HepG2 (cell line): ENCODE data around the gene ZNF428. TPM values are rescaled to one million over a fixed set of nuclear protein-coding genes. Genes with fewer than 3 reads are reported as not detected.

Source experiments
- ATF7 ChIP-seq, 2 experiments: fragments of 450-650 bp in 1 of 2; sonication (generic) in 1 of 2; formaldehyde crosslinking in 1 of 2; IDR thresholded peaks; 2 replicates each; pipeline versions ENCODE4 v1.4.0 to v1.6.1; 2016 to 2020; ENCODE audit warnings: antibody characterized with exemption in 1 of 2, mild to moderate bottlenecking in 1 of 2, missing genetic modification reagents in 1 of 2
- ATM ChIP-seq: fragments of 450-650 bp; IDR thresholded peaks from 2 replicates; pipeline ENCODE4 v1.7.1; 2017; ENCODE audit warnings: mild to moderate bottlenecking, borderline replicate concordance
- CCDC6 ChIP-seq: sonication (generic); formaldehyde crosslinking; IDR thresholded peaks from 2 replicates; pipeline ENCODE4 v1.8.1; 2022; ENCODE audit warnings: mild to moderate bottlenecking, missing genetic modification reagents, moderate library complexity
- HCFC1 ChIP-seq: fragments of 150-350 bp; IDR thresholded peaks from 2 replicates; pipeline ENCODE4 v1.6.1; 2014; ENCODE audit warnings: low read depth, low read length
- ISL2 ChIP-seq: sonication (generic); formaldehyde crosslinking; IDR thresholded peaks from 2 replicates; pipeline ENCODE4 v1.5.0; 2020; ENCODE audit warnings: missing genetic modification reagents
- KDM2A ChIP-seq: sonication (generic); formaldehyde crosslinking; IDR thresholded peaks from 2 replicates; pipeline ENCODE4 v1.4.0; 2020; ENCODE audit warnings: low read depth, missing genetic modification reagents, borderline replicate concordance
- KMT2A ChIP-seq: sonication (generic); formaldehyde crosslinking; IDR thresholded peaks from 2 replicates; pipeline ENCODE4 v1.4.0; 2020; ENCODE audit warnings: missing genetic modification reagents
- NBN ChIP-seq: fragments of 450-650 bp; conservative IDR thresholded peaks from 2 replicates; pipeline ENCODE4 v1.6.1; 2017
- NR2C2 ChIP-seq: sonication (generic); formaldehyde crosslinking; IDR thresholded peaks from 2 replicates; pipeline ENCODE4 v1.4.0; 2020; ENCODE audit warnings: missing genetic modification reagents, mild to moderate bottlenecking, moderate library complexity, borderline replicate concordance
- PHF20 ChIP-seq: sonication (generic); formaldehyde crosslinking; IDR thresholded peaks from 2 replicates; pipeline ENCODE4 v1.5.0; 2020; ENCODE audit warnings: mild to moderate bottlenecking, missing genetic modification reagents
- SIN3A ChIP-seq: IDR thresholded peaks from 2 replicates; pipeline ENCODE4 v1.6.1; 2011; ENCODE audit warnings: low read depth, mild to moderate bottlenecking, control low read depth, low read length, borderline replicate concordance
- TRAFD1 ChIP-seq: sonication (generic); formaldehyde crosslinking; IDR thresholded peaks from 2 replicates; pipeline ENCODE4 v1.5.1; 2020; ENCODE audit warnings: missing genetic modification reagents, mild to moderate bottlenecking, borderline replicate concordance
- ZFP1 ChIP-seq: IDR thresholded peaks from 2 replicates; pipeline ENCODE4 v1.6.1; 2016
- ZKSCAN1 ChIP-seq: fragments of 150-350 bp; IDR thresholded peaks from 2 replicates; pipeline ENCODE4 v1.6.1; 2014; ENCODE audit warnings: low read length
- ZNF567 ChIP-seq: sonication (generic); formaldehyde crosslinking; IDR thresholded peaks from 2 replicates; pipeline ENCODE4 v1.8.1; 2023; ENCODE audit warnings: mild to moderate bottlenecking, missing genetic modification reagents, borderline replicate concordance
- ZNF629 ChIP-seq: sonication (generic); formaldehyde crosslinking; conservative IDR thresholded peaks from 2 replicates; pipeline ENCODE4 v1.5.0; 2020; ENCODE audit warnings: missing genetic modification reagents
- ZNF878 ChIP-seq: sonication (generic); formaldehyde crosslinking; IDR thresholded peaks from 2 replicates; pipeline ENCODE4 v1.8.1; 2023; ENCODE audit warnings: mild to moderate bottlenecking, missing genetic modification reagents, moderate library complexity
- polyA plus RNA-seq, 8 experiments: library from polyadenylated mRNA; depleted of rRNA in 3 of 8; stranded (reverse) in 7 of 8; unstranded in 1 of 8; fragments of >200 nt; fragmentation: Illumina TruSeq in 4 of 8; extraction: Trizol in 4 of 8; gene quantifications; 2 replicates each; pipeline versions ENCODE4 v1.2.1 to v1.2.3, GENCODE V29; 2011 to 2016; ENCODE audit warnings: low read depth in 4 of 8, missing spikeins in 1 of 8, mixed read lengths in 1 of 8; ENCODE audit not compliant: insufficient read depth in 1 of 8
- total RNA-seq, 5 experiments: library from RNA; depleted of rRNA; stranded (reverse); fragments of >200 nt; fragmentation: Illumina TruSeq; extraction: Trizol; gene quantifications; 2 replicates each; pipeline ENCODE4 v1.2.3, GENCODE V29; 2016; ENCODE audit warnings: low read depth in 1 of 5
- TF ChIP-seq, protein P1 (sequence below): sonication (generic); formaldehyde crosslinking; IDR thresholded peaks from 2 replicates; pipeline ENCODE4 v1.5.1; 2020; ENCODE audit warnings: mild to moderate bottlenecking, missing genetic modification reagents, borderline replicate concordance
- TF ChIP-seq, protein P2 (sequence below): fragments of 450-650 bp; IDR thresholded peaks from 2 replicates; pipeline ENCODE4 v1.6.1; 2017
- TF ChIP-seq, protein P3 (sequence below): sonication (generic); formaldehyde crosslinking; IDR thresholded peaks from 2 replicates; pipeline ENCODE4 v1.4.0; 2020; ENCODE audit warnings: mild to moderate bottlenecking, missing genetic modification reagents

Gene ZNF428
- total and polyA plus RNA-seq, 2 of the 13 experiments (the other 11 are each of a cell fraction or from before 2014, with no cell fraction given) = 10.4 to 26.9 TPM

DNA sequence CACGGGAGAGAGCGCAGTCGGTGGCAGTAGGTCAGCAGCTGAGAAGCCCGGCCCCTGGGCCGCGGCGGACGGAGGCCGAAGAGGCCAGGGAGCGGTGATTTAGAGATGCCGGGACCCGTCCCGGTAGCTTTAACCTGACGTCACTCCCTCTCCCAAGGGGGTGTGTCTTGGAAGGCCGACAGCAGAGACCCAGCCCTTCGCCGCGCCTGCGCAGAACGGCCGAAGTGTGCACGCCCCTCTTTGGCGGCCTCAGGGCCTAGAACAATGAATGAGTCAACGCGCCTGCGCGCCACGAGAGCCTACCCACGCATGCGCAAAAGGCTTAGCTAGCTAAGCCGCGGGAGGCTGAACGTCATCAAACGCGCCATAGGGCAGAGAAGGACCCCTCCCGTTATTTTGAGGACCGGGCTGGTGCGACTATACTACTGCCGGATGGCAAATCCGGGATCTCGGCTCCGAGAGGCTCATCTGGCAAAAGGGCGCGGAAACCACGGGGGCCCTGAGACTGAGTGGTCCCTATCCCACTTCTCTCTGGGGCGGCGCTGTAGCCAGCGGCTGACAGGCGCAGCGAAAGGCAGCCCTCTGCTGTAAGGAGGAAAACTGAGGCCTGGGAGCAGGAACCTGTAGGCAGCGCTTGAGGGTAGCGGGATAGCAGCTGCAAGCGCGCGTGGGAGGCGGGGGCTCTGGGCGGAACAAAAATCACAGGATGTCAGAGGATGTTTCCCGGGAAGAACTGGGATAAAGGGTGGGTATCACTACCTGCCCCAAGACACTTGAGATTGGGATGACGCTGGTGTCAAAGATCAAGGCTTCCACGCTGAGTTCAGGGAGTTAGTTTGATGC, 23.2 kb downstream of the ZNF428 start, which contains the start of the genes IRGQ and ZNF576 (continued):
- TF ChIP-seq, protein P1, sequence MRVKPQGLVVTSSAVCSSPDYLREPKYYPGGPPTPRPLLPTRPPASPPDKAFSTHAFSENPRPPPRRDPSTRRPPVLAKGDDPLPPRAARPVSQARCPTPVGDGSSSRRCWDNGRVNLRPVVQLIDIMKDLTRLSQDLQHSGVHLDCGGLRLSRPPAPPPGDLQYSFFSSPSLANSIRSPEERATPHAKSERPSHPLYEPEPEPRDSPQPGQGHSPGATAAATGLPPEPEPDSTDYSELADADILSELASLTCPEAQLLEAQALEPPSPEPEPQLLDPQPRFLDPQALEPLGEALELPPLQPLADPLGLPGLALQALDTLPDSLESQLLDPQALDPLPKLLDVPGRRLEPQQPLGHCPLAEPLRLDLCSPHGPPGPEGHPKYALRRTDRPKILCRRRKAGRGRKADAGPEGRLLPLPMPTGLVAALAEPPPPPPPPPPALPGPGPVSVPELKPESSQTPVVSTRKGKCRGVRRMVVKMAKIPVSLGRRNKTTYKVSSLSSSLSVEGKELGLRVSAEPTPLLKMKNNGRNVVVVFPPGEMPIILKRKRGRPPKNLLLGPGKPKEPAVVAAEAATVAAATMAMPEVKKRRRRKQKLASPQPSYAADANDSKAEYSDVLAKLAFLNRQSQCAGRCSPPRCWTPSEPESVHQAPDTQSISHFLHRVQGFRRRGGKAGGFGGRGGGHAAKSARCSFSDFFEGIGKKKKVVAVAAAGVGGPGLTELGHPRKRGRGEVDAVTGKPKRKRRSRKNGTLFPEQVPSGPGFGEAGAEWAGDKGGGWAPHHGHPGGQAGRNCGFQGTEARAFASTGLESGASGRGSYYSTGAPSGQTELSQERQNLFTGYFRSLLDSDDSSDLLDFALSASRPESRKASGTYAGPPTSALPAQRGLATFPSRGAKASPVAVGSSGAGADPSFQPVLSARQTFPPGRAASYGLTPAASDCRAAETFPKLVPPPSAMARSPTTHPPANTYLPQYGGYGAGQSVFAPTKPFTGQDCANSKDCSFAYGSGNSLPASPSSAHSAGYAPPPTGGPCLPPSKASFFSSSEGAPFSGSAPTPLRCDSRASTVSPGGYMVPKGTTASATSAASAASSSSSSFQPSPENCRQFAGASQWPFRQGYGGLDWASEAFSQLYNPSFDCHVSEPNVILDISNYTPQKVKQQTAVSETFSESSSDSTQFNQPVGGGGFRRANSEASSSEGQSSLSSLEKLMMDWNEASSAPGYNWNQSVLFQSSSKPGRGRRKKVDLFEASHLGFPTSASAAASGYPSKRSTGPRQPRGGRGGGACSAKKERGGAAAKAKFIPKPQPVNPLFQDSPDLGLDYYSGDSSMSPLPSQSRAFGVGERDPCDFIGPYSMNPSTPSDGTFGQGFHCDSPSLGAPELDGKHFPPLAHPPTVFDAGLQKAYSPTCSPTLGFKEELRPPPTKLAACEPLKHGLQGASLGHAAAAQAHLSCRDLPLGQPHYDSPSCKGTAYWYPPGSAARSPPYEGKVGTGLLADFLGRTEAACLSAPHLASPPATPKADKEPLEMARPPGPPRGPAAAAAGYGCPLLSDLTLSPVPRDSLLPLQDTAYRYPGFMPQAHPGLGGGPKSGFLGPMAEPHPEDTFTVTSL (CRISPR knock-in tag) = no peak; the same call in 1 of the 2 replicates
- peak; percentile 37; the same call in 1 of the 2 replicates for TF ChIP-seq ISL2 (CRISPR knock-in tag)
- TF ChIP-seq ZNF629 (CRISPR knock-in tag) = peak; percentile 94
- TF ChIP-seq ATF7 (IDR thresholded peaks at IDR 0.05) = peak; percentile 93
- TF ChIP-seq ATF7 (CRISPR knock-in tag; IDR thresholded peaks at IDR 0.05) = peak; percentile 45; the same call in 1 of the 2 replicates
- TF ChIP-seq ZNF567 (CRISPR knock-in tag) = 0 out of 2 replicates have a peak, but pooled peaks have one; percentile 69
- TF ChIP-seq CCDC6 (CRISPR knock-in tag) = peak; percentile 59; the same call in 1 of the 2 replicates
- no peak for TF ChIP-seq ZNF878
- TF ChIP-seq HCFC1 = peak; percentile 83
- peak; percentile 87 for TF ChIP-seq NR2C2 (CRISPR knock-in tag)
- 0 out of 2 replicates have a peak, but pooled peaks have one; percentile 36 for TF ChIP-seq ZKSCAN1
- TF ChIP-seq PHF20 (CRISPR knock-in tag) = peak; percentile 98
- TF ChIP-seq, protein P2, sequence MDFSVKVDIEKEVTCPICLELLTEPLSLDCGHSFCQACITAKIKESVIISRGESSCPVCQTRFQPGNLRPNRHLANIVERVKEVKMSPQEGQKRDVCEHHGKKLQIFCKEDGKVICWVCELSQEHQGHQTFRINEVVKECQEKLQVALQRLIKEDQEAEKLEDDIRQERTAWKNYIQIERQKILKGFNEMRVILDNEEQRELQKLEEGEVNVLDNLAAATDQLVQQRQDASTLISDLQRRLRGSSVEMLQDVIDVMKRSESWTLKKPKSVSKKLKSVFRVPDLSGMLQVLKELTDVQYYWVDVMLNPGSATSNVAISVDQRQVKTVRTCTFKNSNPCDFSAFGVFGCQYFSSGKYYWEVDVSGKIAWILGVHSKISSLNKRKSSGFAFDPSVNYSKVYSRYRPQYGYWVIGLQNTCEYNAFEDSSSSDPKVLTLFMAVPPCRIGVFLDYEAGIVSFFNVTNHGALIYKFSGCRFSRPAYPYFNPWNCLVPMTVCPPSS = no peak
- TF ChIP-seq SIN3A = peak; percentile 75
- peak; percentile 16; the same call in 1 of the 2 replicates for TF ChIP-seq KMT2A (CRISPR knock-in tag)
- 0 out of 2 replicates have a peak, but pooled peaks have one; percentile 14 for TF ChIP-seq TRAFD1 (CRISPR knock-in tag)
- TF ChIP-seq, protein P3, sequence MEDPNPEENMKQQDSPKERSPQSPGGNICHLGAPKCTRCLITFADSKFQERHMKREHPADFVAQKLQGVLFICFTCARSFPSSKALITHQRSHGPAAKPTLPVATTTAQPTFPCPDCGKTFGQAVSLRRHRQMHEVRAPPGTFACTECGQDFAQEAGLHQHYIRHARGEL (CRISPR knock-in tag) = no peak
- peak; percentile 92; the same call in 1 of the 2 replicates for TF ChIP-seq KDM2A (CRISPR knock-in tag)
- TF ChIP-seq ZFP1 (CRISPR knock-in tag) = 0 out of 2 replicates have a peak, but pooled peaks have one; percentile 26
- TF ChIP-seq ATM = no peak
- no peak for TF ChIP-seq NBN
